A549 (cell line): ENCODE results near the gene PFKM. TPM values are rescaled to one million over a fixed set of nuclear protein-coding genes. Genes with fewer than 3 reads are reported as not detected.

Experiments used
- polyA plus RNA-seq, 4 experiments: library from polyadenylated mRNA; depleted of rRNA in 3 of 4; stranded (reverse); fragments of >200 nt; fragmentation: RNase III in 1 of 4; extraction: RNeasy Plus Mini Kit Qiagen cat#74134 plus additional on column Dnase treatment in 1 of 4; gene quantifications; 2 replicates in 3 of 4; 3 replicates in 1 of 4; pipeline ENCODE4 v1.2.3, GENCODE V29; 2011 to 2017
- small RNA-seq, 6 experiments: library from RNA; depleted of rRNA; stranded (forward); fragments of <200 nt; gene quantifications; one replicate each; pipeline ENCODE3, GENCODE V24; 2012

Gene PFKM
- polyA plus RNA-seq, 2 of the 4 experiments (the other 2 are of a cell fraction) = 41.1 to 43.0 TPM

Small RNA genes within 50 kb of the gene (small RNA-seq; reads per million reads assigned to genes)
- 0 to 1.8 (median 0.02) reads per million in 6 experiments for gene MIR6505
- 0 reads per million in 6 experiments for gene RNU6-1203P

Other genes with a start within 250 kb of the PFKM start
- gene VDR, start 214.4 kb upstream of the PFKM start, polyA plus RNA-seq (2011; rRNA removed) = 2.1 and 2.2 TPM in 2 replicates
- gene VDR, start 214.4 kb upstream of the PFKM start, polyA plus RNA-seq (2017; fragmentation: RNase III; extraction: RNeasy Plus Mini Kit Qiagen cat#74134 plus additional on column Dnase treatment) = 1.9 to 2.0 TPM (median 1.9 TPM) in 3 replicates
- 236 and 331 TPM in 2 replicates for gene TMEM106C, start 155.8 kb upstream of the PFKM start, polyA plus RNA-seq (2011; rRNA removed)
- 166 to 178 TPM (median 178 TPM) in 3 replicates for gene TMEM106C, start 155.8 kb upstream of the PFKM start, polyA plus RNA-seq (2017; fragmentation: RNase III; extraction: RNeasy Plus Mini Kit Qiagen cat#74134 plus additional on column Dnase treatment)
- 0.01 TPM in 1 of 2 replicates, not detected in the other for gene COL2A1, start 114.9 kb upstream of the PFKM start, polyA plus RNA-seq (2011; rRNA removed)
- gene COL2A1, start 114.9 kb upstream of the PFKM start, polyA plus RNA-seq (2017; fragmentation: RNase III; extraction: RNeasy Plus Mini Kit Qiagen cat#74134 plus additional on column Dnase treatment) = not detected in 3 replicates
- gene SENP1, start 13.3 kb upstream of the PFKM start, polyA plus RNA-seq (2011; rRNA removed) = 49.2 and 49.3 TPM in 2 replicates
- gene SENP1, start 13.3 kb upstream of the PFKM start, polyA plus RNA-seq (2017; fragmentation: RNase III; extraction: RNeasy Plus Mini Kit Qiagen cat#74134 plus additional on column Dnase treatment) = 11.9 to 16.1 TPM (median 13.9 TPM) in 3 replicates
- 25.6 and 33.1 TPM in 2 replicates for gene ASB8, start 38.2 kb downstream of the PFKM start, polyA plus RNA-seq (2011; rRNA removed)
- 16.2 to 19.1 TPM (median 17.8 TPM) in 3 replicates for gene ASB8, start 38.2 kb downstream of the PFKM start, polyA plus RNA-seq (2017; fragmentation: RNase III; extraction: RNeasy Plus Mini Kit Qiagen cat#74134 plus additional on column Dnase treatment)
- 2.4 and 2.7 TPM in 2 replicates for gene CCDC184, start 64.3 kb downstream of the PFKM start, polyA plus RNA-seq (2011; rRNA removed)
- 1.2 to 1.6 TPM (median 1.5 TPM) in 3 replicates for gene CCDC184, start 64.3 kb downstream of the PFKM start, polyA plus RNA-seq (2017; fragmentation: RNase III; extraction: RNeasy Plus Mini Kit Qiagen cat#74134 plus additional on column Dnase treatment)
- gene OR10AD1, start 83.9 kb downstream of the PFKM start, polyA plus RNA-seq (2011; rRNA removed) = not detected in 2 replicates
- gene OR10AD1, start 83.9 kb downstream of the PFKM start, polyA plus RNA-seq (2017; fragmentation: RNase III; extraction: RNeasy Plus Mini Kit Qiagen cat#74134 plus additional on column Dnase treatment) = not detected in 3 replicates
- 11.2 and 11.8 TPM in 2 replicates for gene ZNF641, start 231.6 kb downstream of the PFKM start, polyA plus RNA-seq (2011; rRNA removed)
- gene ZNF641, start 231.6 kb downstream of the PFKM start, polyA plus RNA-seq (2017; fragmentation: RNase III; extraction: RNeasy Plus Mini Kit Qiagen cat#74134 plus additional on column Dnase treatment) = 6.5 to 9.1 TPM (median 7.8 TPM) in 3 replicates